Colonic mucosa (tissue), 4 donors: Measurements from ENCODE around the gene HSD17B10. TPM values are rescaled to one million over a fixed set of nuclear protein-coding genes. Genes with fewer than 3 reads are reported as not detected.

Experiments
- DNase-seq: peaks from one replicate; pipeline ENCODE4 v3.0.0-alpha.2; 2020
- H3K27ac ChIP-seq: fragments of 200-600 bp; one replicate; pipeline ENCODE4 v1.8.0; 2021
- H3K27me3 ChIP-seq: fragments of 200-600 bp; one replicate; pipeline ENCODE4 v1.8.0; 2021
- H3K36me3 ChIP-seq: fragments of 200-600 bp; one replicate; pipeline ENCODE4 v1.8.0; 2021
- H3K4me1 ChIP-seq: fragments of 200-600 bp; one replicate; pipeline ENCODE4 v1.8.0; 2021; ENCODE audit warnings: mild to moderate bottlenecking
- H3K4me3 ChIP-seq: fragments of 200-600 bp; one replicate; pipeline ENCODE4 v1.8.0; 2021
- H3K9ac ChIP-seq, 2 donors: one replicate each; pipeline ENCODE4 v1.7.0; 2013; ENCODE audit warnings: control low read depth in 2 of 2, low read depth in 2 of 2, low read length in 2 of 2
- H3K9me3 ChIP-seq: fragments of 200-600 bp; one replicate; pipeline ENCODE4 v1.8.0; 2021
- intact Hi-C: fragments of 100-400 bp; cut with DNase I; formaldehyde crosslinking; loops from one replicate; pipeline ENCODE4 v1.14.1; 2022
- total RNA-seq, 2 donors: library from RNA; stranded (reverse); fragmentation: NEBNext Ultra II Directional in 1 of 2; extraction: Animal tissue kit (Norgen Biotek cat#: 25700) in 1 of 2; gene quantifications; one replicate each; pipeline ENCODE4 v1.2.1, GENCODE V29; 2021
- TF ChIP-seq, protein P1 (sequence below): fragments of 200-600 bp; IDR thresholded peaks from one replicate; pipeline ENCODE4 v1.8.0; 2022; ENCODE audit warnings: antibody characterized with exemption, mild to moderate bottlenecking
- donor health status: healthy.
- donor health status: DM: no; HTN: no; CAD: no.
- donor health status: DM: no; HTN: no; CAD: no.

The HSD17B10 gene
- total RNA-seq, 2 donors from 2014 or later, result 78.7 to 172 TPM

- TF ChIP-seq, protein P1, sequence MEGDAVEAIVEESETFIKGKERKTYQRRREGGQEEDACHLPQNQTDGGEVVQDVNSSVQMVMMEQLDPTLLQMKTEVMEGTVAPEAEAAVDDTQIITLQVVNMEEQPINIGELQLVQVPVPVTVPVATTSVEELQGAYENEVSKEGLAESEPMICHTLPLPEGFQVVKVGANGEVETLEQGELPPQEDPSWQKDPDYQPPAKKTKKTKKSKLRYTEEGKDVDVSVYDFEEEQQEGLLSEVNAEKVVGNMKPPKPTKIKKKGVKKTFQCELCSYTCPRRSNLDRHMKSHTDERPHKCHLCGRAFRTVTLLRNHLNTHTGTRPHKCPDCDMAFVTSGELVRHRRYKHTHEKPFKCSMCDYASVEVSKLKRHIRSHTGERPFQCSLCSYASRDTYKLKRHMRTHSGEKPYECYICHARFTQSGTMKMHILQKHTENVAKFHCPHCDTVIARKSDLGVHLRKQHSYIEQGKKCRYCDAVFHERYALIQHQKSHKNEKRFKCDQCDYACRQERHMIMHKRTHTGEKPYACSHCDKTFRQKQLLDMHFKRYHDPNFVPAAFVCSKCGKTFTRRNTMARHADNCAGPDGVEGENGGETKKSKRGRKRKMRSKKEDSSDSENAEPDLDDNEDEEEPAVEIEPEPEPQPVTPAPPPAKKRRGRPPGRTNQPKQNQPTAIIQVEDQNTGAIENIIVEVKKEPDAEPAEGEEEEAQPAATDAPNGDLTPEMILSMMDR, result no peak
- intact Hi-C loops, result no loop called here
Measured at GRCh38 chrX:53452812-53453211, 18.6 kb upstream of the HSD17B10 start.

GRCh38 chrX:53449632-53450031 lies 15.5 kb upstream of the HSD17B10 start:
- intact Hi-C loops, result no loop called here
- H3K4me3 ChIP-seq, result no peak overlapping the region
- H3K27ac ChIP-seq, result no peak overlapping the region

More at GRCh38 chrX:53452812-53453211, 18.6 kb upstream of the HSD17B10 start:
- Histone ChIP-seq H3K9me3 (no peaks in the 10 kb centered on the region), H3K4me3 (no peak overlapping the region), H3K27me3 (peaks cover 8% of the 10 kb centered on the region), H3K4me1 (no peaks in the 10 kb centered on the region), H3K9ac (no peak overlapping the region), H3K36me3 (no peaks in the 10 kb centered on the region), H3K27ac (no peak overlapping the region)
- DNase-seq, result no peak

DNA sequence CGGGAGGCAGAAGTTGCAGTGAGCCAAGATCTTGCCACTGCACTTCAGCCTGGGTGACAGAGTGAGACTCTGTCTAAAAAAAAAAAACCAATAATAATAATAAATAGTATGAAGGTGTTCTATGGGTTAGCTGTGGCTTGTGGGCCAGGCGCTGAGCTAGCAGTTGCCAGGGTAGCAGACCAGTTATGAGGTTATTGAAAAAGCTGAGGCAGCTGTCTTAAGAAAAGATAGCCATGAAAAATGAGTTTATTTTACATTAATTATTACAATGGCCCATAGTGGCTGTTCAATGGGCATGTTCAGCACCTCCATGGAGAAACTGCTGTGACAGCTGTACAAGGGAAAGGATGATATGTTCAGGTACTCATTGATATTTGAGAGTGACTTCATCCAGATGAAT lies 13.3 kb upstream of the HSD17B10 start:
- Histone ChIP-seq H3K4me3 (no peak overlapping the region), H3K4me1 (no peaks in the 10 kb centered on the region), H3K9ac (no peak overlapping the region), H3K36me3 (no peaks in the 10 kb centered on the region), H3K9me3 (no peaks in the 10 kb centered on the region), H3K27ac (no peak overlapping the region), H3K27me3 (peaks cover 3% of the 10 kb centered on the region)
- intact Hi-C loops, result no loop called here
- DNase-seq, result no peak
- TF ChIP-seq, protein P1, result no peak

More at GRCh38 chrX:53449632-53450031, 15.5 kb upstream of the HSD17B10 start:
- Histone ChIP-seq H3K36me3 (no peaks in the 10 kb centered on the region), H3K9me3 (no peaks in the 10 kb centered on the region), H3K9ac (no peak overlapping the region), H3K27me3 (peaks cover 3% of the 10 kb centered on the region), H3K4me1 (no peaks in the 10 kb centered on the region)
- DNase-seq, result no peak
- TF ChIP-seq, protein P1, result no peak

DNA sequence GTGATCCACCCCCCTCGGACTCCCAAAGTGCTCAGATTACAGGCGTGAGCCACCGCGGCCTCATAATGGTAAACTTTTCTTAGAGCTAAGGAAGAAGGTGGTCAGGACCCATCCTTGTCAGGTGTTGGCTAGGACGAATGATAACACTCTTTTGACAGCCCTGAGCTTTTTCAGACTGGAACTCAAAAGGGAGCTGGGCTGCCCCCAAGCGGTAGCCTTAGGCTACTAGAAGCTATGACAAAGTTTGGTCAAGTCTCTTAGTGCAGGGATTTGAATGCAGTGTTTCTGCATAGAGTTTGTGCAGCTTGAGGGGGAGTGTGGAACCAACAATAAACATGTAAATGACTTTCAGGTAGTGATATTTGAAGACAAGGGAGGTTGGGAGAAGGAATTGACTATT lies 11.8 kb upstream of the HSD17B10 start:
- no peaks in the 10 kb centered on the region for H3K9me3 ChIP-seq
- H3K4me1 ChIP-seq, result no peaks in the 10 kb centered on the region
- no peaks in the 10 kb centered on the region for H3K36me3 ChIP-seq
- no peak overlapping the region for H3K4me3 ChIP-seq
- intact Hi-C loops, result no loop called here
- TF ChIP-seq, protein P1, result peak; percentile 46
- peak; percentile 52 for DNase-seq
- no peak overlapping the region for H3K9ac ChIP-seq
- H3K27me3 ChIP-seq, result peaks cover 3% of the 10 kb centered on the region
- no peak overlapping the region for H3K27ac ChIP-seq

GRCh38 chrX:53442322-53442631 lies 8.1 kb upstream of the HSD17B10 start:
- no peaks in the 10 kb centered on the region for H3K36me3 ChIP-seq
- TF ChIP-seq, protein P1, result no peak
- H3K27ac ChIP-seq, result no peak overlapping the region
- H3K4me3 ChIP-seq, result no peak overlapping the region
- no peak for DNase-seq
- no peaks in the 10 kb centered on the region for H3K27me3 ChIP-seq
- H3K4me1 ChIP-seq, result no peaks in the 10 kb centered on the region
- intact Hi-C loops, result no loop called here
- H3K9me3 ChIP-seq, result no peaks in the 10 kb centered on the region
- H3K9ac ChIP-seq, result peak overlapping the region in 1 of 2 donors; percentile 43
